IPS-15b (cell line): ENCODE results near the gene OSBP2.
"Not testable (repeated sequence)": the region's sequence is repeated elsewhere in the genome, so short reads cannot be mapped to it uniquely, and the experiment has no call there.

Experiments used
- H3K27me3 ChIP-seq: one replicate; pipeline ENCODE4 v1.6.1; 2013; ENCODE audit warnings: low read length; ENCODE audit not compliant: control insufficient read depth, insufficient read depth
- H3K36me3 ChIP-seq: one replicate; pipeline ENCODE4 v1.6.1; 2013; ENCODE audit warnings: low read length; ENCODE audit not compliant: control insufficient read depth, insufficient read depth
- H3K4me1 ChIP-seq: one replicate; pipeline ENCODE4 v1.6.1; 2013; ENCODE audit warnings: mild to moderate bottlenecking, low read length; ENCODE audit not compliant: control insufficient read depth, insufficient read depth
- H3K4me3 ChIP-seq: one replicate; pipeline ENCODE4 v1.5.1; 2013; ENCODE audit warnings: low read depth, low read length
- H3K9ac ChIP-seq: one replicate; pipeline ENCODE4 v1.6.1; 2013; ENCODE audit warnings: low read depth, mild to moderate bottlenecking, low read length
- H3K9me3 ChIP-seq: one replicate; pipeline ENCODE4 v1.6.1; 2013; ENCODE audit warnings: mild to moderate bottlenecking, low read length; ENCODE audit not compliant: control insufficient read depth, insufficient read depth

Gene OSBP2

DNA sequence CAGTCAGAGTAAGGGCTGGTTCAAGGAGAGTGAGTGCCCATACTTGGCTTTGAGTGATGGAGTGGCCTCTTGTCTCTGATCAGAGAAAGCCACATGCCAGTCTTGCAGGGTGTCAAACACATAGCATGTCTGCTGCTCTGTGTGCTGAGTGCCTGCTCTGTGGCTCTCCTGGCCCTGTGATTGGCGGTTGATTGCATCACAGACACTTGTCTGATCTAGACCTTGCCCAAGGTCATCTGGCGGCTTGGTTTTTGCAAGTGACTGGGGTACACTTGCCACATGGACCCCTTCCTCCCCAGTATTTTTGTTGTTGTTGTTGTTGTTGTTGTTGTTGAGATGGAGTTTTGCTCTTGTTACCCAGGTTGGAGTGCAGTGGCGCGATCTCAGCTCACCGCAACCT lies 10.3 kb downstream of the OSBP2 start:
- Histone ChIP-seq H3K27me3 (no peaks in the 10 kb centered on the region), H3K4me3 (no peak overlapping the region), H3K36me3 (no peaks in the 10 kb centered on the region), H3K9me3 (no peaks in the 10 kb centered on the region), H3K4me1 (no peaks in the 10 kb centered on the region), H3K9ac (no peak overlapping the region)

DNA sequence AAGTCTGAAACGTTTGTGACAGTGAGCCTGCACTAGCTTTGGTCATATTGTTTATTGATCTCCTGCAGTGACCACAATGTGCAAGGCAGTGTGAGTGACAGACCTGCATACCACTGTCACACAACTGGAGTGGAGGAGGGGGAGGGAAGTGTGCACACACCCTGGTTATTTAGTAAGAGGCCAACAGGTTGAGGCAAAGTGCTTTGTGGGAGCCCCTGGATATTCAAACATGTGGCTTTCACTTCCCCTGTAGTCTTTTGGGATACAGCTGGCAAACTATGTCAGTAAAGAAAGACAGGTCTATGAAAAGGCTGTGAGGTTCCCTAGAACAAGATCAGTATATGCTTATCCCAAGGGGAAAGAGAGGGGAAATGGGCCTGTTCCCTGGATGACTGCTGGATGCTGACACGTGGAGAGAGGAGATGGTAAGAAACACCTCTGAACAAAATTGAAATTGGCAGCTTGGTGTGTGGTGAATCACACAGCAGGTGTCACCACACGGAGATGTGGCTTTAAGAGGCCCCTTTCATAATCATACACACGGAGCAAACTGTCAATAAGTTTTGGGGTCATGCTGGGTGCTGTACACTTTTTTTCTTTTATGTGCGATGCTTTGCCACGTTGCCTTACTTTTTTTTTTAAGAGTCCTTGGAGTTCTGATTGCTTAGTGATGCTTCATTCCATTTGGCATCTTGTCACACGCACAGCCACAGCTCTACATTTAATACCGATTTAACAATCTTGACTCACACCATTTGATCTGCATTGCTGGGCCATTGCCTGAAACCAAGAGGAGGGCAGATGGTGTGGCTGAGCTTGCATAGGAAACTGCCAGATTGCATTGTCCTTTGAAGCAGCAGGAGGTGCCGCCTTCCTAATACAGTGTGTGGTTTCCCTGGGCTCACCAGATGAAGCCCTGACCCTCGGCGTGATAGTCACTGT lies 11.3 kb downstream of the OSBP2 start:
- H3K4me1 ChIP-seq, result no peaks in the 10 kb centered on the region
- H3K9me3 ChIP-seq, result no peaks in the 10 kb centered on the region
- H3K4me3 ChIP-seq, result no peak overlapping the region
- H3K27me3 ChIP-seq, result no peaks in the 10 kb centered on the region
- H3K9ac ChIP-seq, result no peak overlapping the region
- H3K36me3 ChIP-seq, result no peaks in the 10 kb centered on the region

DNA sequence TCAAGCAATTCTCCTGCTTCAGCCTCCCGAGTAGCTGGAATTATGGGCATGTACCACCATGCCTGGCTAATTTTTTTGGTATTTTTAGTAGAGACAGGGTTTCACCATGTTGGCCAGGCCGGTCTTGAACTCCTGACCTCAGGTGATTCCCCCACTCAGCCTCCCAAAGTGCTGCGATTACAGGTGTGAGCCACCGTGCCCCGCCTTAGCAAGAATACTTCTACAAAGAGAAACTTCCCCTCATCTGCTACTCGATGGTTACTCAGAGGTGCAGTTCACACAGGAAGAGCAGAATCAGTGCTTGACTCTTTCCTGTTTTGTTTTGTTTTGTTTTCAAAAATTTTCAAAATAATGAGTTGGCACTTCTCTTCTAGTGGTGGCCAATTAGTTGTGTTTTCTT lies 15.3 kb downstream of the OSBP2 start:
- not testable (repeated sequence) for H3K4me3 ChIP-seq, H3K4me1 ChIP-seq, H3K27me3 ChIP-seq, H3K9me3 ChIP-seq, H3K9ac ChIP-seq, H3K36me3 ChIP-seq

DNA sequence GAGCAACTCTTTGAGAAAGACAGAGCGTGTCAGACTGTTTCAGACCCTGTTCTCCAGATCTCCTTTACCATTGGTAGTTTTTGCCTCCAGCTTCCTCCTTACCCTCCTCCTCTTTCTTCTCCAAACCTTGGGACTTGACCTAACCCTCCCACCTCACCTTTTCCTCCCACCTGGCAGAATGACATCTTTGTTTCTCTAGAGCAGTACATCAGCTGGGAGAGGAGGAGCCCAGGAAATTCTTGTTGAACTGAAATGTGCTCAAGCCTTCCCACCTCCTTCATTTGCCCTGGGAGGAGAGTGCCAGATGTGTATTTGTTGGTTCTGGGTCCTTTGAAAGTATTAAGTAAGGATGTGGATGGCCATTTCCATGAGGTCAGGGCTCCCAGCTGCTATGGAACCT lies 17.4 kb downstream of the OSBP2 start:
- no peaks in the 10 kb centered on the region for H3K9me3 ChIP-seq
- no peaks in the 10 kb centered on the region for H3K36me3 ChIP-seq
- H3K4me3 ChIP-seq, result no peak overlapping the region

DNA sequence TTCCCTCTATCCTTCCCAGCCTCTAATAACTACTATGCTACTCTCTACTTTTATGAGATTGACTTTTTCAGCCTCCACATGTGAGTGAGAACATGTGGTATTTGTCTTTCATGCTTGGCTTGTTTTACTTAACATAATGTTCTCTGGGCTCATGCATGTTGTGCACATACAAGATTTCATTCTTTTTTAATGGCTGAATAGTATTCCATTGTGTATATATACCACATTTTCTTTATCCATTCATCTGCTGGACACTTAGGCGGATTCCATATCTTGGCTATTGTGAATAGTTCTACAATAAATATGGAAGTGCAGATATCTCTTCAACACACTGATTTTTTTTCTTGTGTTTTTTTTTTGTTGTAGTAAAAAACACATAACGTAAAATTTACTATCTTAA lies 19.4 kb downstream of the OSBP2 start:
- Histone ChIP-seq H3K27me3 (no peaks in the 10 kb centered on the region), H3K9ac (no peak overlapping the region), H3K4me3 (no peak overlapping the region), H3K9me3 (no peaks in the 10 kb centered on the region), H3K36me3 (no peaks in the 10 kb centered on the region), H3K4me1 (no peaks in the 10 kb centered on the region)

More for the DNA sequence above, 17.4 kb downstream of the OSBP2 start:
- Histone ChIP-seq H3K4me1 (no peaks in the 10 kb centered on the region), H3K9ac (no peak overlapping the region), H3K27me3 (no peaks in the 10 kb centered on the region)

DNA sequence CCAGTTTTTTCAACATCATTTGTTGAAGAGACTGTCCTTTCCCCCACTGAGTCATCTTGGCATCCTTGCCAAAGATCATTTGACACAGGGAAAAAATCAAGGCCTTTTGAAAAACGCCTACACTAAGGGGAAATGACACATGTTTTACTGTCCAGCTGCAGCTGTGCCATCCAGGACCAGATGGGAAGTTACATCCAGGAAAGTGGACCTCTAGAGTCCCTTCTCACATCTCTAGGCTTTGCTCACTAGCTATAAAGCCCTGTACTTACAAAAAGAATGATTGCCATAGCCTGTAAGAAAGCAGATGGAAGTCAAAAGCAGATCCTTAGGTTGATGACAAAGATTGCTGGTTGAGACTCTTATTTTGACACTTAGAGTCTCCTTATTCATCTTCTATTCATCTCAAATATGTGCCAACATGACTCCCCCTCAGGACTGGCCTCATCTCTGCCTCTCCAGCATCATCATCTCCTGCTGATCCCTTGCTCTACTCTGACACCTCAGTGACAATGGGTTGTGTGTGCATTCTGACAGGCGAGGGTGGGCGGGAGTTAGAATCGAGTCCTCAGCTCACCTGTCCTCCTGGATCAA lies 22.8 kb downstream of the OSBP2 start:
- Histone ChIP-seq H3K27me3 (no peaks in the 10 kb centered on the region), H3K36me3 (no peaks in the 10 kb centered on the region), H3K4me3 (no peak overlapping the region), H3K4me1 (no peaks in the 10 kb centered on the region), H3K9me3 (no peaks in the 10 kb centered on the region), H3K9ac (no peak overlapping the region)

DNA sequence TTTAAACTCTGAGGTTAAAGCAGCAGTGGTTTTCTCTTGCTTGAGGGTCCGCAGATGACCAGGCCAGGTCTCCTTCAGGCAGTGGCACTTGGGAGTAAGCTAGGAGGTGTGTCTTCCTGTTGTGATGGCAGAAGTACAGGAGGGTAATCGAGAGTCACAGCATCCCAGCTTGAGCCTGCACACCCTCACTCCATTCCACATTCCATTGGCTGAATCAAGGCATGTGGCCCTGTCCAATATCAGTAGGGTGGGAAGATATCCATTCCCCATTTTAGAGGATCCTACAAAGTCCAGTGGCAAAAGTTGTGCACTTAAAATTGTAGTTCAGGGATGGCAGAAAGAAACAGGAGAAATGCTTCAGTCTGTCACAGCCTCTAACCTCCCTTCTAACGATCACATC lies 23.3 kb downstream of the OSBP2 start:
- H3K9ac ChIP-seq, result no peak overlapping the region
- H3K4me1 ChIP-seq, result no peaks in the 10 kb centered on the region
- no peak overlapping the region for H3K4me3 ChIP-seq
- no peaks in the 10 kb centered on the region for H3K36me3 ChIP-seq
- H3K27me3 ChIP-seq, result no peaks in the 10 kb centered on the region
- H3K9me3 ChIP-seq, result no peaks in the 10 kb centered on the region

DNA sequence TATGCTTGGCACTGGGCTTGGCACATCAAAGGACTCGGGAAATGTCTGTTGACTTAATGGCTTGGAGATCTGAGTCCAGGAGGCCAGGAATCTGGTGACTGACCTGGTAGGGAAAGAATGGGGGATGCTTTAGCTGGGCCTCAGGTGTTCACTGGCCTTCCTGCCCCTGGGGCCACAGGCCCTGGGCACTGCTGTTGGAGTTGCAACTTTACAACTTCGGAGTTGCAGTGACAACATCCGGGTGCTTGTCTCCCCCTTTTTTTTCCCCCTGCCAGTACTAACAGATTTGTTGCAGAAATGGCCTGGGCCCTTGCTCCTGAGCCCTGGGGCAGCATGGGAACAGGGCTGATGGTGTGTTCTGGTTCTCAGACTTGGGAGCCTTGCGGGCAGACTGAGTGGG lies 23.8 kb downstream of the OSBP2 start:
- no peaks in the 10 kb centered on the region for H3K4me1 ChIP-seq
- H3K4me3 ChIP-seq, result no peak overlapping the region
- no peaks in the 10 kb centered on the region for H3K9me3 ChIP-seq
- no peaks in the 10 kb centered on the region for H3K27me3 ChIP-seq
- no peaks in the 10 kb centered on the region for H3K36me3 ChIP-seq
- no peak overlapping the region for H3K9ac ChIP-seq

DNA sequence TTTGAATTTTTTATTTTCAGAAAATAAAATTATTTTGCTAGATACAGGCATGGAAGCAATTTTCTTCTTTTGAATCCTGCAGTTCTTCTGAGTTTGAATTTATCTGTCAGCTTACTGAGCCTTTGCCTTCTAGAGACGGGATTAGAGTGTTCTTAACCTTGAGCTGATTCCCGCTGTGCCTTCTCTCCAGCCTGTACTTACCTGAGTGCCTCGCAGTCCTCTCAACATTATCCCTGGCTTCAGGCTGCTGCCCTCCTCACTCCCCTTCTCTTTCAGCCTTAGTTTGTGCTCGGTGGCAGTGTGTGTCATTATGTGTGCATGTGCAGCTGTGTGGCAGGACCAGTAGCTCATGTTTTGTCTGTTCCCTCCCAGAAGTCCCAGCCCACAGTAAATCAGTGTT lies 24.3 kb downstream of the OSBP2 start:
- Histone ChIP-seq H3K4me1 (no peaks in the 10 kb centered on the region), H3K27me3 (no peaks in the 10 kb centered on the region)

DNA sequence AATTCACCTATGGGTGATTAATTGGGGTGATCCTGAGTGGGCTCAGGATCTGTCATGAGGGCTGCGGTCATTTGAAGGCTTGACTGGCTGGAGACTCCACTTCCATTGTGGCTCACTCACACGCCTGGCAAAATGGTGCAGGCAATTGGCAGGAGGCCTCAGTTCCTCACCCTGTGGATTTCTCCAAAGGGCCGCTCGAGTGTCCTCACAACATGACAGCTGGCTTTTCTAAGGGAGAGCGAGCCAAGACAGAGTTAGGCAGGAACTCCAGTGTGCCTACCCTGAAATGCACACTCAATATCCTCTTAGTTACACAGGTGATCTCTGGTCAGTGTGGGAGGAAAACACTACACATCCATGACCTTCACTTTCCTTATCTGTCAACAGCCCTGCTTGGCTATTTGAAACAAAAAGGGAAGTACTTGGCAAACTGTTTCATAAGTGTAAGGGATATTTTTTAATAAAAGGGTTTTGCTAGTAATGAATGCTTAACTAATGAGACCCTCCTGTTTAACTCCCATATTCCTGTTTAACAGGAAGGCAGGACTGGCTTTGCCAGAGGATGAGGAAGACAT lies 25.7 kb downstream of the OSBP2 start:
- Histone ChIP-seq H3K9ac (no peak overlapping the region), H3K4me1 (no peaks in the 10 kb centered on the region), H3K27me3 (no peaks in the 10 kb centered on the region), H3K36me3 (no peaks in the 10 kb centered on the region), H3K4me3 (no peak overlapping the region), H3K9me3 (no peaks in the 10 kb centered on the region)

More for the DNA sequence above, 24.3 kb downstream of the OSBP2 start:
- no peaks in the 10 kb centered on the region for H3K36me3 ChIP-seq
- H3K4me3 ChIP-seq, result no peak overlapping the region
- no peaks in the 10 kb centered on the region for H3K9me3 ChIP-seq
- no peak overlapping the region for H3K9ac ChIP-seq

DNA sequence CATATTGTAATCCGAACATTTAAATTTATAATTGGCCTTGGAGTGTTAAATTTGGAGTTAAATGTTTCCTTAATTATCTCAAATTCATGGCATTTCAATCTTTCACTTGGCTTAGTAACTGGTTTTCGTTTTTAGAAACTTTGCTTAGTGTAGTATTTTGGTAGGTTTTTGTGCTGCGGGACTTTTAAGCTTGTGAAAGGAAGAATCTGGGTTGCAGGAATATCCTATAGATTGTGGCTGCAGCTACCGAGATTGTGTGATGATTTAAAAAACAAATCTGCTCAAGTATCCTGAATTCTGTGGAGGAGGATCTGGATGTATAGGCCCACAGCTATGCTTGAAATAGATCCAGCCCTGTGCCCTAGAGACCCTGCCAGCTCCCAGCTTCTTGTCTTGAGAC lies 27.1 kb downstream of the OSBP2 start:
- H3K4me3 ChIP-seq, result no peak overlapping the region
- H3K36me3 ChIP-seq, result no peaks in the 10 kb centered on the region
- no peak overlapping the region for H3K9ac ChIP-seq
- H3K9me3 ChIP-seq, result no peaks in the 10 kb centered on the region
- no peaks in the 10 kb centered on the region for H3K4me1 ChIP-seq
- no peaks in the 10 kb centered on the region for H3K27me3 ChIP-seq

DNA sequence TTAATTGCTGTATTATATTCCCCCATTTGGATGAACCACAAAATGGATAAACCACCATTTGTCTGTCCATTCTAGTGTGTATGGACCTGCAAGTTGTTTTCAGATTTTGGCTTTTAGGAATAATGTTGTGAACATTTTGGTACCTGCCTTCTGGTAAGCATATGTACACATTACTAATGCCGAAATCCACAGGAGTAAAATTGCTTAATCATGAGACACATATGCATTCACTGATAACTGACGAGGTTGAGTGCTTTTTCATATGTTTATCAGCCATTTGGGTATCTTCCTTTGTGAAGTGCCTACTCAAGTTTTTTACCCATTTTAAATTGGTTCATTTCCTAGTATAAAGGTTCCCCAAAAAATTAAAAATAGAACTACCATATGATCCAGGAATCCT lies 34.2 kb downstream of the OSBP2 start:
- Histone ChIP-seq H3K9me3 (no peaks in the 10 kb centered on the region), H3K27me3 (no peaks in the 10 kb centered on the region), H3K9ac (no peak overlapping the region), H3K4me1 (no peaks in the 10 kb centered on the region), H3K4me3 (no peak overlapping the region), H3K36me3 (no peaks in the 10 kb centered on the region)
